ENCODE results near the gene FAM43B.
"Not testable (repeated sequence)": the region's sequence is repeated elsewhere in the genome, so short reads cannot be mapped to it uniquely, and the experiment has no call there.

FAM43B gene, protein sequence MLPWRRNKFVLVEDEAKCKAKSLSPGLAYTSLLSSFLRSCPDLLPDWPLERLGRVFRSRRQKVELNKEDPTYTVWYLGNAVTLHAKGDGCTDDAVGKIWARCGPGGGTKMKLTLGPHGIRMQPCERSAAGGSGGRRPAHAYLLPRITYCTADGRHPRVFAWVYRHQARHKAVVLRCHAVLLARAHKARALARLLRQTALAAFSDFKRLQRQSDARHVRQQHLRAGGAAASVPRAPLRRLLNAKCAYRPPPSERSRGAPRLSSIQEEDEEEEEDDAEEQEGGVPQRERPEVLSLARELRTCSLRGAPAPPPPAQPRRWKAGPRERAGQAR

GRCh38 chr1:20551945-20552727 lies at the start of gene FAM43B:
Gene FAM43B, plus strand, starts transcription at chr1:20552573. Its CDS starts 401 bp downstream, at chr1:20552974.
- peak; percentile 88 for DNase-seq (ENCODE audit: low spot score)

DNA sequence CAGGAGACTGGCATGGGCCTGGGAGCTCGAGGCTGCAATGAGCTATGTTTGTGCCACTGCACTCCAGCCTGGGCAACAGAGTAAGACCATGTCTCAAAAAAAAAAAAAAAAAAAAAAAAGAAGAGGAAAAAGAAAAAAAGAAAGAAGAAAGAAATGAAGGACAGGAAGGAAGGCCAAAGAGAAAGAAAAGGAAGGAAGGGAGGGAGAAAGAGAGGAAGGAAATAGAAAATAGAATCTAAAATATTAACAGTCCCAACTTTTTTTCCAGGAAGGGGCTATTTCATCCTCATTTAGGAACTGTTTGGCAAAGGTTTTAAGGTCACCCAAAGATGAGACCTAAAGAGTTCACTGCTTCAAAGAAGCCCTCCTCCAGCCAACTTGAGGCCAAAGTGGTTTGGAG lies 46.9 kb upstream of the FAM43B start:
- no peak for DNase-seq (ENCODE audit: low spot score)

GRCh38 chr1:20507248-20507563 lies 45.2 kb upstream of the FAM43B start:
- DNase-seq (ENCODE audit: low spot score), result no peak

- peak; percentile 95 for DNase-seq (ENCODE audit: low spot score)
Measured at GRCh38 chr1:20507564-20508410, 44.6 kb upstream of the FAM43B start, which contains the start of gene MUL1. Gene MUL1, minus strand, starts transcription at chr1:20508151. Its CDS starts 127 bp downstream, at chr1:20508024.

- DNase-seq (ENCODE audit: low spot score), result no peak
Measured at GRCh38 chr1:20508411-20508771, 44.0 kb upstream of the FAM43B start.

- DNase-seq (ENCODE audit: low spot score), result no peak
Measured at GRCh38 chr1:20511518-20512428, 40.6 kb upstream of the FAM43B start.

DNA sequence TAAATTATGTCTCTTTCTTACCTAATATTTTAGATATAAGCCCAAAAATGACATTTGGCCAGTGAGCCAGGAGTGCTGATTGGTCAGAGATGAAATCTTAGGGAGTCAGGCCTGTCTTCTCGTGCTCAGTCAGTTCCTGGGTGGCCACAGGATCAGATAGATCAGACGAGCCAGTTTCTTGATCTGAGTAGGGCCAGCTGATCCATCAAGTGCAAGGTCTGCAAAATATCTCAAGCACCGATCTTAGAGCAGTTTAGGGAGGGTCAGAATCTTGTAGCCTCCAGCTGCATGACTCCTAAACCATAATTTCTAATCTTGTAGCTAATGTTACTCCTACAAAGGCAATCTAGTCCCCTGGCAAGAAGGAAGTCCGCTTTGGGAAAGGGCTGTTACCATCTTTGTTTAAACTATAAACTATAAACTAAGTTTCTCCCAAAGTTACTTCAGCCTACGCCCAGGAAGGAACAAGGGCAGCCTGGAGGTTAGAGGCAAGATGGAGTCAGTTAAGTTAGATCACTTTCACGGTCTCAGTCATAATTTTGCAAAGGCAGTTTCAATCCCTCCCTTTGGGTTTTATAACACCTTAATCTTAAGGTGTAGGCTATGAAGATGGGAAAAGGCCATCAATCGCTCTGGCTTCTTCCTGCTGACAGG lies 32.6 kb upstream of the FAM43B start:
- not testable (repeated sequence) for DNase-seq (ENCODE audit: low spot score)

- peak; percentile 88 for DNase-seq (ENCODE audit: low spot score)
Measured at GRCh38 chr1:20521960-20522861, 30.2 kb upstream of the FAM43B start.

DNA sequence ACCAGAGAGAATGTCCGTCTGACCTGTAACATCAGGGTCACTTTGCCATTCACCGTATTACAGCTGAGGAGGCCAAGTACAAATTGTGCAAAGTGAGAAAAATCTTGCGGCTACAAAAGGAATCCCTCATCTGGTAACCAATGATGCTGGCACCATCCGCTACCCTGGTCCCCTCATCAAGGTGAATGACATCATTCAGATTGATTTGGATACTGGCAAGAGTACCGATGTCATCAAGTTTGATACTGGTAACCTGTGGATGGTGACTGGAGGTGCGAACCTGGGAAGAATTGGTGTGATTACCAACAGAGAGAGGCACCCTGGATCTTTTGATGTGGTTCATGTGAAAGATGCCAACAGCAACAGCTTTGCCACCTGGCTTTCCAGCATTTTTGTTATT lies 26.1 kb upstream of the FAM43B start:
- DNase-seq (ENCODE audit: low spot score), result no peak

GRCh38 chr1:20528221-20528620 lies 24.2 kb upstream of the FAM43B start:
- DNase-seq (ENCODE audit: low spot score), result no peak

- DNase-seq (ENCODE audit: low spot score), result no peak
Measured at GRCh38 chr1:20530306-20530705, 22.1 kb upstream of the FAM43B start.

DNA sequence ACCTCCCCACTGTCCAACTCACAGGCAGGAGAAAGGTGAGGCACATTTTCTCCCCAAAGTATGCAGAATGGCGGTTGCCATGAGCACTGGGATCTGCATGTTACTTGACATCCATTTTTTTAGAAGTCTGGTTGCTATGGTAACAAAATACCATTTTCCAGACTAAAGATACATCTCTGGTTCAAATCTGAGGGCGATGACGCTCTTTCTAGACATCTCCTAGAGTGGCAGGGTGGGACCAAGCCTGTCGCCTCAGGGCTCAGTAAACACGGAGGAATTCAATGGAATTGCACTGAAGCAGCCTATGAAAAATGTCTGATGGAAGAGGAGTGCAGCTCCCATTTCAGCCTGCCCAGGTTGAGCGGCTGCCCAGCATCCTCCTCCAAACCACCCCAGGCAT lies 21.5 kb upstream of the FAM43B start:
- no peak for DNase-seq (ENCODE audit: low spot score)

GRCh38 chr1:20533635-20534034 lies 18.7 kb upstream of the FAM43B start:
- no peak for DNase-seq (ENCODE audit: low spot score)

DNA sequence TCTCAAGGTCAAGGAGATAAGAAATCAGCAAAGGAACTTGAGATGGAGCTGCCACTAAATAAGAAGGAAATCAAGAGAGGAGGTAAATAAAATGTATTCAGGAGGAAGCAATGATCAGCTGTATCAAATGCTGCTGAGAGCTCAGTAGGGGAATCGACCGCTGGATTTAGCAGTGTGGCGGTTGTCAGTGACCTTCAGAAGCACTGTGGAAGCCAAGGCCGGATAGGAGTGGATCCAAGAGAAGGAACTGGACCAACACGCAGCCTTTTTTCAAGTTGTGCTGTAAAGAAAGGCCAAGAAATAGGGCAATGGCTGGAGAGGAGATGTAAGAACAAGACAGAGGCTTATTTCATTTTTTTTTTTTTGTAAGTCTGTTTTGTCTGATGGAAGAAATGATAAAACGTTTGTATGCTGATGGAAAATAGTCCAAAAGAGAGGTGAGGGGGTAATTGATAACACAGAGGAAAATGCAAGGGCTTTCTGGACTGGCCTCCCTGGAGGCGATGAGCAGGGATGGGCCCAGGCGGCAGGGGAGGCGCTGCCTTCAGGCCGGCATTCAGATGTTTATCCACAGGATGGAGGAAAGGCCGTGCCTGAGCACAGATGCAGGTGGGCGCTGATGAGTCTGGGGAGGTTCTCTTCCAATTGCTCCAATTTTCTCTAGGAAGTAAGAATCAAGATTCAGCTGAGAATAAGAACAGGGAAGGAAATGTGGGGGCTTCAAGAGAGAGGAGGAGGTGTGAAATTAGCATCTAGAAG lies 17.5 kb upstream of the FAM43B start:
- DNase-seq (ENCODE audit: low spot score), result no peak

DNA sequence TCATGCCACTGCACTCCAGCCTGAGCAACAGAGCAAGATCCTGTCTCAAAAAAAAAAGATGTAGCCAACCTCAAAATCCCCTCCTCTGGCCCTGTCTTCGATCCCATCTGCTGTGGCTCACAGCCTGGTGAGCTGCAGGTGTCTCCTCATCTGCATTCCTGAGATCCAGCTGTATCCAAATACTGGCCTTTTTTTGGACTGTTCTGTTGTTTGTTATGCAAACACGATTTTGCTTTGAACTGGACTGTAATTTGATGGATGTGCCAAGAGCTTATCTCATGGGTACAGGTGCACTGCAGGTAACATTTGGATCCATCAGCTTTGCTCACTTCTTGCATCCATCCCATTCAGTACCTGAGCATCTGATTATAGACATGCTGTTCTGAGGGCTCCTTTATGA lies 14.1 kb upstream of the FAM43B start:
- no peak for DNase-seq (ENCODE audit: low spot score)

DNA sequence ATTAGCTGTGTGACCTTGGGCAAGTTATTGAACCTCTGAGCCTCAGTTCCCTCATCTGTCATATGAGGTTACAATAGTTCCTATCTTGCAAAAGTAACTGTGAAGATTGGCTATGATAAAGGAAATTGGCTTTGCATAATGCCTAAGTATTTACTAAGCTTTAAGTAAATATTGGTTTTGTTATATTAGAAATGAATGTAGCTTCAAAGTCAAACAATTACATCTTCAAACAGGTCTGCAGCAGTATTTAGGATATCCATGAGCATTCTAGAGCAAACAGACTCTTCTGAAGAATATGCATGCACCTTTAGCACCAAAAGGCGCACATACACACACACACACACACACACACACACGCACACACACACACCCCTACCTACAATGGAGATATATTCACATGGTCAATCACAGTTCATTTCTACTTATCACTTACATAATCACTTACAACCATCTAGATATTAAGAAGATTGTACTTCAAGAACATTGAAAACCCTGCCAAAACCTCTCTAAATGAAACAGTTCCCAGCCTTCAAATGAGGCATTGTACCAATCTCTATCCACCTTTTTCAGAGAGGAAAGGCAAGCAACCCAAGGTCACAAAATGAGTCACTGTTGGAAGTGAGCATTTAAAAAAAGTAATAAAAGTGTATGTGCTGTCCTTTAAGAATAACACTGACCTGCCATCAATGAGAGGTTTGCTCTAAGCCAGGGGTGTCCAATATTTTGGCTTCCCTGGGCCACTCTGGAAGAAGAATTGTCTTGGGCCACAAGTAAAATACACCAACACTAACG lies 13.4 kb upstream of the FAM43B start:
- no peak for DNase-seq (ENCODE audit: low spot score)

DNA sequence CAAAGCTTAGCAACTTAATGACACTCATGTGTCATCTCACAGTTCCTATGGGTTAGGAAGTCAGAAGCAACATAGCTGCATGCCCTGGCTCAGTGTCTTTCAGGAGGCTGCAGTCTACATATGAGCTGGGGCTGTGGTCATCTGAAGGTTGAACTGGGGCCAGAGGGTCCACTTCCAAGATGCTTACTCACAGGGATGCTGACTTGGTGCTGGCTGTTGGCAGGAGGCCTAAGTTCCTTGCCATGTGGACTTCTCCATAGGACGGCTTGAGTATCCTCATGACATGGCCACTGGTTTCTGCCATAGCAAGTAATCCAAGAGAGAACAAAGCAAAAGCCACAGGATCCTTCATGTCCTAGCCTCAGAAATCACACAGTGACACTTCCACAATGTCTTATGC lies 12.1 kb upstream of the FAM43B start:
- no peak for DNase-seq (ENCODE audit: low spot score)

DNA sequence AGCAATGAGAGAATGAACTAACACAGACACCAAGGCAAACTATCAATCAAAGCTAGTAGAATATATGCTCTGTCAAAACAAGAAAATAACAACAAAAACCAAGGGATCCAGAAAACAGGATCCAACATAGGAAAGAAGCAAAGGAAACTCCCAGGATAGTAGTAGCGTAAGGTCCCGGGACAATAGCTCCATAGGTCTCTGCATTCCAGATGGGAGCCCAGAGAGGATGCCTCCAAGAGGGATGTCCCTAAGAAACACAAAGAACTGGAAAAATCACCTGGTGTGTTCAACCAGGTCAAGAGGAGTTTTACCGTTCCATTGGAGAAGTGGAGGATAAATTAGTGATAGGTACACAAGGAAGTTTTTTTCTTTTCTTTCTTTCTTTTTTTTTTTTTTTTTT lies 5.7 kb upstream of the FAM43B start:
- no peak for DNase-seq (ENCODE audit: low spot score)

All from cerebellar cortex (tissue), 1 donor.